Hepatic stellate cell (primary cell): ENCODE results near the gene MPC1.
A peak's percentile ranks its signal among the peaks of the same experiment; 100 is the strongest.
"Not testable (repeated sequence)": the region's sequence is repeated elsewhere in the genome, so short reads cannot be mapped to it uniquely, and the experiment has no call there.

Experiments used
- DNase-seq: peaks from one replicate; pipeline ENCODE4 v3.0.0; 2011; ENCODE audit warnings: low spot score

The MPC1 gene

DNA sequence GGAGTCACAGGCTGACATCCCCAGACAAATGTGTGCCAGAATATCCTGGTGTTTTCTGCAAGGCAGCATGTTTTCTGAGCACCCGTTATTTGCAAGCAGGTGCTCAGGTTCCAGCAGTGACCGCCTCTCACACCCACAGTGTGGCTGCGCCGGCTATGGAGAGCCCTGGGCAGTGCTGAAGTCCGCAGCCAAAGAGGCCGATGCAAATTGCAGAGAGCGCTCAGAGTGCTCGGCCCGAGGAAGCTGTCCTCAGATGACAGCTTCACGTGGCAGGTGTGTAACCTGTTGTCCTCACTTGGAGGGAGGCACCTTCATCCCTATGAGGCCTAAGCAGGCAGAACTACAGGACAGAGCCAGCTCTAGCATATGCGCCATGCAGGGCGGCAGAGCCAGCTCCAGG is 23.5 kb upstream of the MPC1 start:
- DNase-seq = no peak

DNA sequence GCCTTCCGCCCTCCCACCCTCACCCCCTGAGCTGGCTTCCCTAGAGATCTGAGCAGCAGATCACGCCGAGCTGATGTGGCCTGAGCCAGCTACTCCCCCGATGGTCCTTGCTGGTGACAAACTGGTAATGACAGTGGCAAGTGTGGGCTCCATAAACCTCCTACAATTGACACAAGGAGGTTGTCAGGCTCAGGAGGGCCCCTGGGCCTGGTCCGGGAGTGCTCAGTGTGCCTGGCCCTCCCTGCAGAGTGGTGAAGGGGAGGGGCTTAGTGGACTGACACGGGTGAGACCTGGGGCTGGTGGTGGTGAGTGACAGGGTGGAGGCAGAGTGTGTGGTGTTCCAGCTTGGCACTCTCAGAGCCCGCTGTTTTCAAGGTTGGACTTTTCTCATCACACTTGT is 22.6 kb upstream of the MPC1 start:
- DNase-seq = no peak

- peak; percentile 70 for DNase-seq
These were observed 20.0 kb upstream of the MPC1 start for GRCh38 chr6:166402582-166403277.

DNA sequence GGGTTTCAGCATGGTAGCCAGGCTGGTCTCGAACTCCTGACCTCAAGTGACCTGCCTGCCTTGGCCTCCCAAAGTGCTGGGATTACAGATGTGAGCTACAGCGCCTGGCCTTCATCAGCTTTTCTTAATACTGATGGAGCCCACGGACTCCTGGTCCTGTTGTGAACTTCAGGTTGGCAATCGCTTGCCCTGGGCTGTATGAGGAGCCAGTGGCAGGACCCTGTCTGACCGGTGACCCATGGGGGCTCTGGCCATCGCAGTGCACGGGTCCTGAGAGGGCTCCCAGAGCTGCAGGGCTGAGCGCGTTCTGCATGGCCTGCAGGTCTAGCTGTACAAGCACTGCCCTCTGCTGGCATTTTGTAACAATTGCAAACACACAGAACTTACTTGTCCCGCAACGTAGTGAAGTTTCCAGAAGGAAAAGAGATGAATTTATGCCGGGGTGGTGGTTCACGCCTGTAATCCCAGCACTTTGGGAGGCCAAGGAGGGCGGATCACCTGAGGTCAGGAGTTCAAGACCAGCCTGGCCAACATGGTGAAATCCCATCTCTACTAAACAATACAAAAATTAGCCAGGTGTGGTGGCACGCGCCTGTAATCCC is 18.0 kb upstream of the MPC1 start:
- peak; percentile 66 for DNase-seq

GRCh38 chr6:166400181-166400580 is 17.4 kb upstream of the MPC1 start:
- DNase-seq = no peak

GRCh38 chr6:166398348-166398747 is 15.6 kb upstream of the MPC1 start:
- DNase-seq = no peak

DNA sequence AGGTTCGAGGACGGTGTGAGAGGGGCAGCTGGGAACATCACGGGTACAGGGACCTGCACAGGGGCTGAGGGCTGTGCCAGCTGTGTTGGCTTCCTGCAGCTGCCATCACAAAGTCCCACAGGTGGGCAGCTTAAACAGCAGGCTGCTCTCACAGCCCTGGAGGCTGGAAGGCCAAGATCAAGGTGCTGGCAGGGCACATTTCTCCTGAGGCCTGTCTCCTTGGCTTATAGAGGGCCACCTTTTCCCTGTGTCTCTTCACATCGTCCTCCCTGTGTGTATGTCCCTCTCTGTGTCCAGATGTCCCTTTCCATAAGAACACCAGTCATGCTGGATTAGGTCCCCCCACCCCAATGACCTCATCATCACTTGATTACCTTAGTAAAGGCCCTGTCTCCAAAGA is 15.1 kb upstream of the MPC1 start:
- DNase-seq = no peak

GRCh38 chr6:166395778-166396177 is 13.0 kb upstream of the MPC1 start:
- DNase-seq = no peak

DNA sequence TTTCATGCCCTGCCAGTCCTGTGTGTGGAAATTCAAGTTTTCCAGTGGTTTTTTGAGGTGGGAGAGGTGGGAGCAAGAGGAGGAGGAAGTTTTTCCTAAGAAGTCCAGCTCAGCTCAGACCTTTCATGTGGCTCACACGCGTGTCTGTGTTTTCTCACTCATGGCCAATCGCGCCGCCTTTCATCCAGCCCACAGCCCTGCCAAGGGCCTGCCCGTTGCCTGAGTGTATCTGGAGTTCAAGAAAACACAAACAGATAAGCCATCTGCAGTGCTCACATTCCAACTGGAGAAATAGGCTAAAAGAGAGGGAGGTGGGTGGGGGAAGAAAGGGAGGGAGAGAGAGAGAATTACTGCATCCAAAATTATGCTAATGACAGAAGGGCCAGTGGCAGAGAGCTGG is 12.6 kb upstream of the MPC1 start:
- no peak for DNase-seq

DNA sequence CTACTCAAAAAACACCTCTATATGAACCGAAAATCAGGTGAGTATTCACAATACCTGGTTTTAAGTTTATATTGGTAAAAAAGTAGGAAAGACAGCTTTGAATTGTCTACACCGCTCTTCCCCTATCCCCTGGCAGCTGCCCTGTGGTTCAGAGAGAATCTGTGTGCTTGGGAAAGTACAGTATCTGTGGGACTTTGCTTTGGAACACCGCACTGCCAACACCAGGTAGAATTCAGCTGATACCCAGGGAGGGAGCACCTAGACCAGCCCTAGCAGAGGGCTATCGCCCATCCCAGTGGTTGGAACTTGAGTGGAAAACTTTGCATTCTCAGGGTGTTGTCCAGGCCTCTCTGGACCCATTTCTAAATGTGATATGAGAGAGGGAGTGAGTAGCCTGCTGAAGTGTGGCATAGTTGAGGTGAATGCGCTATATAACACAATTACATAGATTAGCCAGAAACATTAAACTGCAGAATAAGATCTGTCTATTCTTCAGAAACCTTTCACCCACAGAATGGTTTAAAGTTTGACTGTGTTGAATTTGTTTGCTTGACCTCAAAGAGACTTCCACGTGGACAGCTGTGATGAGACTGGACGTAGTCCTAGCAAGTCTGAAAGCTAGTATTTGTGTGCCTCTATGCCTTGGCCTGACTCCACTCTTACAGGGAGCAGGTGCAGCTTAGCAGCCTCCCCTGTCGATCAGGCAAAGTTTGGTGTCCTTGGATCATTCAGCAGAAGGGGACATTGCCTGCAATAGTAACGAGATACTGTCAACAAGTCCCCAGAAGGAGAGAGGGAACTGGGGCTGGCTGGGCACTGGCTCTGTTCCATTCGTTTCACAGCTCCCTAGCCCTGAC is 11.5 kb upstream of the MPC1 start:
- DNase-seq = no peak

DNA sequence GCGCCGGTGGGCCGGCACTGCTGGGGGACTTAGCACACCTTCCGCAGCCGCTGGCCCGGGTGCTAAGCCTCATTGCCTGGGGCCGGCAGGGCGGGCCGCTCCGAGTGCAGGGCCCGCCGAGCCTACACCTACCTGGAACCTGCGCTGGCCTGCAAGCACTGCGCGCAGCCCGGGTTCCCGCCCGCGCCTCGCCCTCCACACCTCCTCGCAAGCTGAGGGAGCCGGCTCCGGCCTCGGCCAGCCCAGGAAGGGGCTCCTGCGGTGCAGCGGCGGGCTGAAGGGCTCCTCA is 10.7 kb upstream of the MPC1 start:
- no peak for DNase-seq

DNA sequence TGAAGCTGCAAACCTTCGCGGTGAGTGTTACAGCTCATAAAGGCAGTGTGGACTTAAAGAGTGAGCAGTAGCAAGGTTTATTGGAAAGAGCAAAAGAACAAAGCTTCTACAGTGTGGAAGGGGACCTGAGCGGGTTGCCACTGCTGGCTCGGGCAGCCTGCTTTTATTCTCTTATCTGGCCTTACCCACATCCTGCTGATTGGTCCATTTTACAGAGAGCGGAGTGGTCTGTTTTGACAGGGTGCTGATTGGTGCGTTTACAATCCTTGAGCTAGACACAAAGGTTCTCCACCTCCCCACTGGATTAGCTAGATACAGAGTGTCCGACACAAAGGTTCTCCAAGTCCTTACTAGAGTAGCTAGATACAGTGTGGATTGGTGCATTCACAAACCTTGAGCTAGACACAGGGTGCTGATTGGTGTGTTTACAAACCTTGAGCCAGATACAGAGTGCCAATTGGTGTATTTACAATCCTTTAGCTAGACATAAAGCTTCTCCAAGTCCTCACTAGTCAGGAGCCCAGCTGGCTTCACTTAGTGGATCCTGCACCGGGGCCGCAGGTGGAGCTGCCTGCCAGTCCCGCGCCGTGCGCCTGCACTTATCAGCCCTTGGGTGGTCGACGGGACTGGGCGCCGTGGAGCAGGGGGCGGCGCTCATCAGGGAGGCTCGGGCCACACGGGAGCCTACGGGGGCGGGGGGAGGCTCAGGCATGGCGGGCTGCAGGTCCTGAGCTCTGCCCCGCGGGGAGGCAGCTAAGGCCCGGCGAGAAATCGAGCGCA is 10.2 kb upstream of the MPC1 start:
- not testable (repeated sequence) for DNase-seq

DNA sequence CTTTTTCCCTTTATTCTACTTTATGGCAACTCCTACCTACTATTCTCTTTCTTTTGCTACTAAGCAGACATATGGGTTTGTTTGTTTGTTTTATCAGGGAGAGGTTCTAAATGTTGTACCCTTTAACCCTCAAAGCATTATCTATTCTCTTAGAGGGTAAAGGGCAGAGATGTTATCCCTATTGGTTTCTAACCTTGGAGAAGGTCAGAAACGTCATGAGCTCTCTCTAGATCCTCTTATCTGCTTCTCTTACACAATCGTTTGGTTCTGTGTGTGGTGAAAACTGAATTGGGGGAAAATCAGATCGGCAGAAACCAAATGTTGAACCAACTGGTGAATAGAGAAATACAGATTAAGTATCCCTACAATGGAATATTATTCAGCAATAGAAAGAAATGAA is 6.4 kb upstream of the MPC1 start:
- no peak for DNase-seq

DNA sequence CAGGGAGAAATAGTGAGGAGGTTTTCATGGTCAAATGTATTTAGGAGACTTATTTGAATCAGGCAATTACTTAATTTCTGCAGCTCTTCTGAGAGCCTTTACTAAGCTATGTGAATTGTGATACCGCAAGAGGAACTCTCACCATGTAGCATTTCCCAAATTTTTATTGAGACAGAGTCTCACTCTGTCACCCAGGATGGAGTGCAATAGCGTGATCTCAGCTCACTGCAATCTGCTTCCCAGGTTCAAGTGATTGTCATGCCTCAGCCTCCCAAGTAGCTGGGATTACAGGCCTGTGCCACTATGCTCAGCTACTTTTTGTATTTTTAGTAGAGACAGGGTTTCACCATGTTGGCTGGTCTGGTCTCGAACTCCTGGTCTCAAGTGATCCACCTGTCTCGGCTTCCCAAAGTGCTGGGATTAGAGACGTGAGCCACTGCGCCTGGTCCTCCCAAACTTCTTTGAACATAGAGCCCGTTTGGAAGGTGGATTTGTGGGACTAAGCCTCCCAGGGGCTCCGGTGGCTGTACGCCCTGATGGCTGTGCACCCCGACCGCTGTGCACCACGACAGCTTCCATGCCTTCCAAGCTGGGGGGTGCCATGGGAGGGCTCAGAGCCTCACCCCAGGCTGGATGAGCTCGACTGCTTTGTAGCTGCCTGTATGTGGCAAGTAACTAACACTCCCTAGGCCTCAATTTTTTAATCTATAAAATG is 5.7 kb upstream of the MPC1 start:
- no peak for DNase-seq

DNA sequence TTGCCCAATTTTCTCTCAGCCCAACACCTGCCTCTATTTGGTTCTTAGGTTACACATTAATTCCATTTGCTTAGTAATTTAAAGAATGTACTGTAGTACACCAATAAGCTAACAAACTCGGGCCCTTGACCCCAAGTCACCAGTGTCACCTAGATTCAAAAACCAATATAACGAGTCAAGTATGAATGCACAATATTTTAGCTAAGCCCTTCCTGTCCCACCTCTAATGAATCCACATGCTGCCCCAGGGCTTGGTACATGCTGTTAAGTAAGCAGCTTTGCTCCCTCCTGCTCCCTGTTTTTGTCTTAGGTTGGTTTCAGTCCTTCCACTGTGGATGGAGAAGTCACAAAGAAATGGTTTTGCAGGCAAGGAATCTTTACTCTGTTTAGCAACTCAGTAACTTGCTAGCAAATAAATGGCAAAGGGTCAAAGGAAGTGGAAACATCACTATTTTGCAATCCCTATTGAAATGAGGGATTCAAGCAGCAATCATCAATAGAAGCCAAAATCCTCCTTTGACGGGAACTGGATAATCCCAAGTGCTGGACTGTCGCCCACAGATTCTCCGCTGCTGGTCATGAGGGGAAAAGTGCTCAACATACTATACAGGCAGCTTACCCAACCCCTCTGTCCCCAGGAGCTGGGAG is 5.0 kb upstream of the MPC1 start:
- DNase-seq = no peak

- DNase-seq = not testable (repeated sequence)
These were observed 4.4 kb upstream of the MPC1 start for GRCh38 chr6:166387098-166387497.

- DNase-seq = no peak
These were observed 3.4 kb upstream of the MPC1 start for GRCh38 chr6:166386111-166386510.

- DNase-seq = not testable (repeated sequence)
These were observed 1.1 kb upstream of the MPC1 start for GRCh38 chr6:166383802-166384363.

DNA sequence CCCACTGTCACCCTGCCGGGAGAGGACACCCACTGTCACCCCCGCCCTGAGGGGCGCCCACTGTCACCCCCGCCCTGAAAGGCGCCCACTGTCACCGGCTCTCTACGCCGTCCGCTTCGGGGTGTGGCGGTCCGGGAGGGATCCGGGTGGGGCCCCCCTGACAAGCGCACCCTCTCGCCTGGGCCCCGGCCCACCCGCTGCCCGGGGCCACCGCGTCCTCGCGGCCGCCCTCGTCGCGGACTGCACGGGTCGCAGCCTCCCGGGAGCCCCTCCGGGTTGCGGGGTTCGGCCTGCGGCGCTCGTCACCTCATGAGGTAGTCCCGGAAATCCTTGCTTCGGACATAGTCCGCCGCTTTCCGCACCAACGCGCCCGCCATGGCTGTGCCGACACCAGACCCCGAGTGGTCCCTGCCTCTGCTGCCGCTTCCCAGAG is 224 bp downstream of the MPC1 start:
- DNase-seq = no peak

DNA sequence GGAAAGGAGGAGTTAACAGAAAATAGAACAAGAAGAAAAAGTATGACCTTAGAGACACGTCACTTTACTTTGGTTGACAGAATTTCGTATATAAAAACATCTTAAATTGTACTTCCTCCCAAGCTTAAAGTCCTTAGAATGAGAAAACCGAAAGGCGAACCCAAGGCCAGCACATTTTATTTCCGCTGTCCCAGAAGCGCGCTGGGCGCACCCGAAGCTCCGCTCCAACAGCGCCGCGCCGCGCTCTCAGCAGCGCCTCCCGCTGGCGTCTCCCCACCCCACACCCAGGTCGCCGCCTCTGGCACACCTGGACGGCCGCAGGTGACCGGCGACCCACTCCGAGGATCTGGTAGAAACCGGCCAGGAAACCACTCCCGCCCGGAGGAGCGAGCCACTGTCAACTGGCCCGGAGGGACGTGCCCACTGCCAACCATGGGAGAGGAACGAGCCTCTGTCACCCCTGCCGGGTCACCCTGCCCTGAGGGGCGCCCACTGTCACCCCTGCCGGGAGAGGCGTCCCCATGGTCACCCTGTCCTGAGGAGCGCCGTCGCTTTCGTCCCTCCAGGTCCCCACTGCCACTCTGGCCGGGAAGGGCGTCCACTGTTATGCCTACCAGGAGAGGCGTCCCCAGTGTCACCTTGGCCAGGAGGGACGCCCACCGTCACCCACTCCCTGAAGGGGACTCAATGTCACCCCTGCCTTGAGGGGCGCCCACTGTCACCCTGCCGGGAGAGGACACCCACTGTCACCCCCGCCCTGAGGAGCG is 824 bp downstream of the MPC1 start:
- no peak for DNase-seq
